Liver (tissue), 9 donors: ENCODE results near the gene MLN. TPM values are rescaled to one million over a fixed set of nuclear protein-coding genes. Genes with fewer than 3 reads are reported as not detected.

ENCODE experiments used
- DNase-seq: peaks from one replicate; pipeline ENCODE4 v3.0.0-alpha.2; 2017; ENCODE audit warnings: low spot score
- H3K27ac ChIP-seq, 2 donors: one replicate each; pipeline ENCODE4 v1.7.0; 2013; ENCODE audit warnings: inconsistent platforms in 2 of 2, low read length in 2 of 2, control low read depth in 1 of 2, low read depth in 1 of 2, mild to moderate bottlenecking in 1 of 2
- H3K27me3 ChIP-seq, 4 donors: one replicate each; pipeline versions ENCODE4 v1.6.1 to v1.7.0; 2013; ENCODE audit warnings: low read length in 3 of 4, inconsistent platforms in 1 of 4, mild to moderate bottlenecking in 1 of 4, moderate library complexity in 1 of 4; ENCODE audit not compliant: control insufficient read depth in 4 of 4, insufficient read depth in 4 of 4
- H3K36me3 ChIP-seq, 4 donors: one replicate each; pipeline versions ENCODE4 v1.6.1 to v1.7.0; 2013; ENCODE audit warnings: low read length in 3 of 4, mild to moderate bottlenecking in 3 of 4, low read depth in 1 of 4, moderate library complexity in 1 of 4; ENCODE audit not compliant: control insufficient read depth in 4 of 4, insufficient read depth in 3 of 4
- H3K4me1 ChIP-seq, 4 donors: one replicate each; pipeline versions ENCODE4 v1.6.1 to v1.7.0; 2013; ENCODE audit warnings: low read length in 3 of 4, mild to moderate bottlenecking in 3 of 4, moderate library complexity in 1 of 4; ENCODE audit not compliant: control insufficient read depth in 4 of 4, insufficient read depth in 4 of 4
- H3K4me3 ChIP-seq, 3 donors: one replicate each; pipeline versions ENCODE4 v1.6.1 to v1.7.0; 2013; ENCODE audit warnings: low read length in 3 of 3, control low read depth in 1 of 3, low read depth in 1 of 3, mild to moderate bottlenecking in 1 of 3
- H3K9ac ChIP-seq, 2 donors: one replicate each; pipeline ENCODE4 v1.7.0; 2013; ENCODE audit warnings: low read length in 2 of 2, mild to moderate bottlenecking in 2 of 2, moderate library complexity in 2 of 2, control low read depth in 1 of 2, low read depth in 1 of 2
- H3K9me3 ChIP-seq, 4 donors: one replicate each; pipeline versions ENCODE4 v1.6.1 to v1.7.0; 2013; ENCODE audit warnings: low read length in 3 of 4; ENCODE audit not compliant: control insufficient read depth in 4 of 4
- EGR1 ChIP-seq, 2 donors: IDR thresholded peaks; 2 replicates each; pipeline ENCODE4 v1.6.1; 2016 to 2018; ENCODE audit warnings: antibody characterized with exemption in 2 of 2, low read depth in 2 of 2
- FOXA2 ChIP-seq: IDR thresholded peaks from 2 replicates; pipeline ENCODE4 v1.6.1; 2016; ENCODE audit warnings: antibody characterized with exemption
- GABPA ChIP-seq, 2 donors: IDR thresholded peaks in 1 of 2; conservative IDR thresholded peaks in 1 of 2; 2 replicates each; pipeline ENCODE4 v1.6.1; 2016; ENCODE audit warnings: antibody characterized with exemption in 2 of 2, mild to moderate bottlenecking in 1 of 2, moderate library complexity in 1 of 2
- HNF4A ChIP-seq, 2 donors: conservative IDR thresholded peaks; 2 replicates each; pipeline ENCODE4 v1.6.1; 2016; ENCODE audit warnings: antibody characterized with exemption in 2 of 2, mild to moderate bottlenecking in 2 of 2
- HNF4G ChIP-seq: IDR thresholded peaks from 2 replicates; pipeline ENCODE4 v1.6.1; 2016; ENCODE audit warnings: antibody characterized with exemption
- JUND ChIP-seq, 2 donors: IDR thresholded peaks; 2 replicates each; pipeline ENCODE4 v1.6.1; 2016; ENCODE audit warnings: antibody characterized with exemption in 2 of 2
- NR2F2 ChIP-seq: IDR thresholded peaks from 2 replicates; pipeline ENCODE4 v1.6.1; 2016; ENCODE audit warnings: antibody characterized with exemption
- RAD21 ChIP-seq, 2 donors: IDR thresholded peaks; 2 replicates each; pipeline ENCODE4 v1.6.1; 2016; ENCODE audit warnings: antibody characterized with exemption in 2 of 2, mild to moderate bottlenecking in 2 of 2
- SP1 ChIP-seq: IDR thresholded peaks from 2 replicates; pipeline ENCODE4 v1.6.1; 2018; ENCODE audit warnings: antibody characterized with exemption, mild to moderate bottlenecking
- TAF1 ChIP-seq: conservative IDR thresholded peaks from 2 replicates; pipeline ENCODE4 v1.6.1; 2016; ENCODE audit warnings: antibody characterized with exemption, mild to moderate bottlenecking
- WGBS: extraction: QIAGEN DNeasy Blood & Tissue Kit; methylation state at CpG from one replicate; pipeline ENCODE4 v1.1.7; 2013; 5-methylcytosine and 5-hydroxymethylcytosine counted together
- polyA plus RNA-seq, 2 donors: library from polyadenylated mRNA; stranded (reverse) in 1 of 2; unstranded in 1 of 2; fragments of 200-250 nt in 1 of 2; fragments of >200 nt in 1 of 2; fragmentation: Nextera tagmentation in 1 of 2; extraction: Ambion mirVana in 1 of 2; gene quantifications; one replicate each; pipeline versions ENCODE4 v1.2.1 to v1.2.3, GENCODE V29; 2013 to 2015
- total RNA-seq, 2 donors: library from RNA; depleted of rRNA; stranded (reverse); fragments of >200 nt; gene quantifications; one replicate each; pipeline ENCODE4 v1.2.3, GENCODE V29; 2014
- TF ChIP-seq, protein P1 (sequence below): IDR thresholded peaks from 2 replicates; pipeline ENCODE4 v1.6.1; 2016; ENCODE audit warnings: antibody characterized with exemption, mild to moderate bottlenecking
- donor health status: healthy.
- donor health status: healthy.
- donor health status: healthy.
- donor health status: healthy.
- donor health status: healthy.

The MLN gene
- total and polyA plus RNA-seq, 4 donors: not detected

DNA sequence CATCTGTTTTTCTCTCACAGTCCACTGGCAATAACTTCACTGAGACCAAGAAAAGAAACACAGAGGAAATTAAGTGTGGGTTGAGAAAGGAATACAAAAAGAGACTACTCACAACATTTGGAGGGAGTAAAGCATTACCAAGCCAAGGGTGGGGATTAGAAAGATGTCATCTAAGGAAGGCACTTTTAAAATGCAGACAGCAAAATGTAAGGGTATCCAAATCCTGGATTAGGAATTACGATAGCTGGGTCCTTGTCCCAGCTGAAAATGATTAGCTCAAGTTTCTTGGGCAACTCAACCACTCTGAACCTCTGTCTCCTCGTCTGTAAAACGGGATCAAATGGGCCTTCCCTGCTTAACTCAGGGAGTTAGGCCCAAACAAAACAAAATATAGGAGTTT is 17.1 kb downstream of the MLN start:
- Histone ChIP-seq H3K27me3 (no peaks in the 10 kb centered on the region), H3K4me1 (peaks cover 1 to 24% (median 17%) of the 10 kb centered on the region in 4 donors), H3K4me3 (no peak overlapping the region), H3K27ac (peak overlapping the region in 1 of 2 donors; percentile 94), H3K9ac (peak overlapping the region in 1 of 2 donors; percentile 1), H3K9me3 (no peaks in the 10 kb centered on the region), H3K36me3 (peaks cover 4 to 23% (median 16%) of the 10 kb centered on the region in 4 donors)
- DNase-seq: no peak
- TF ChIP-seq TAF1 (no peak), HNF4G (no peak), NR2F2 (no peak), GABPA (IDR thresholded peaks at IDR 0.05 in 1 of 2, conservative IDR thresholded peaks at IDR 0.05 in 1 of 2) (no peak)
- TF ChIP-seq, protein P1, sequence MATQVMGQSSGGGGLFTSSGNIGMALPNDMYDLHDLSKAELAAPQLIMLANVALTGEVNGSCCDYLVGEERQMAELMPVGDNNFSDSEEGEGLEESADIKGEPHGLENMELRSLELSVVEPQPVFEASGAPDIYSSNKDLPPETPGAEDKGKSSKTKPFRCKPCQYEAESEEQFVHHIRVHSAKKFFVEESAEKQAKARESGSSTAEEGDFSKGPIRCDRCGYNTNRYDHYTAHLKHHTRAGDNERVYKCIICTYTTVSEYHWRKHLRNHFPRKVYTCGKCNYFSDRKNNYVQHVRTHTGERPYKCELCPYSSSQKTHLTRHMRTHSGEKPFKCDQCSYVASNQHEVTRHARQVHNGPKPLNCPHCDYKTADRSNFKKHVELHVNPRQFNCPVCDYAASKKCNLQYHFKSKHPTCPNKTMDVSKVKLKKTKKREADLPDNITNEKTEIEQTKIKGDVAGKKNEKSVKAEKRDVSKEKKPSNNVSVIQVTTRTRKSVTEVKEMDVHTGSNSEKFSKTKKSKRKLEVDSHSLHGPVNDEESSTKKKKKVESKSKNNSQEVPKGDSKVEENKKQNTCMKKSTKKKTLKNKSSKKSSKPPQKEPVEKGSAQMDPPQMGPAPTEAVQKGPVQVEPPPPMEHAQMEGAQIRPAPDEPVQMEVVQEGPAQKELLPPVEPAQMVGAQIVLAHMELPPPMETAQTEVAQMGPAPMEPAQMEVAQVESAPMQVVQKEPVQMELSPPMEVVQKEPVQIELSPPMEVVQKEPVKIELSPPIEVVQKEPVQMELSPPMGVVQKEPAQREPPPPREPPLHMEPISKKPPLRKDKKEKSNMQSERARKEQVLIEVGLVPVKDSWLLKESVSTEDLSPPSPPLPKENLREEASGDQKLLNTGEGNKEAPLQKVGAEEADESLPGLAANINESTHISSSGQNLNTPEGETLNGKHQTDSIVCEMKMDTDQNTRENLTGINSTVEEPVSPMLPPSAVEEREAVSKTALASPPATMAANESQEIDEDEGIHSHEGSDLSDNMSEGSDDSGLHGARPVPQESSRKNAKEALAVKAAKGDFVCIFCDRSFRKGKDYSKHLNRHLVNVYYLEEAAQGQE: no peak
- 90% methylated on average over 3 of the region's 3 CpGs for WGBS

DNA sequence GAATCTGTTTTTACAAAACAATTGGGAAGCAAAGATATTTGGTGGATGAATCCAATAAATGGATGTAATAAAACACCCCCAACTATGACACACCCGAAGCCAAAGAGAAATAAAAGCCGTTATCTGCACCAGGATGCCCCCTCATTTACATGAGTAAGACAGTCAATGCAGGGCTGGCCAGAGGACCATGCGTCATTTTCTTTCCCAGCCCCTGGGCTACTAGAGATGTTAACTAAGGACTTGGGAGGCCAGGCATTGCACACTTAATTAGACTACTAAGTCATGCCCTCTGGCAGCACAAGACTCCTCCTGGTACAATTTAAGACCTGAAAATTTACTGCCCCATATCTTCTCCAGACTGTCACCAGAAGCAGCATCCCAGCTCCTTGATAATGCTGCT is 18.0 kb downstream of the MLN start:
- peak overlapping the region in 1 of 2 donors; percentile 94 for H3K27ac ChIP-seq
- H3K36me3 ChIP-seq: peaks cover 4 to 27% (median 16%) of the 10 kb centered on the region in 4 donors
- 64% methylated on average over 3 of the region's 3 CpGs for WGBS

GRCh38 chr6:33784787-33785186 is 19.0 kb downstream of the MLN start:
- no peak overlapping the region for H3K27ac ChIP-seq
- H3K9me3 ChIP-seq: no peaks in the 10 kb centered on the region
- no peaks in the 10 kb centered on the region for H3K27me3 ChIP-seq
- H3K9ac ChIP-seq: no peak overlapping the region
- DNase-seq: no peak
- H3K36me3 ChIP-seq: peaks cover 12 to 37% (median 23%) of the 10 kb centered on the region in 4 donors
- H3K4me1 ChIP-seq: peaks cover 1 to 24% (median 17%) of the 10 kb centered on the region in 4 donors
- no peak overlapping the region for H3K4me3 ChIP-seq
- TF ChIP-seq HNF4G: no peak
- TF ChIP-seq NR2F2: no peak
- TF ChIP-seq SP1: no peak
- no peak for TF ChIP-seq RAD21 (IDR thresholded peaks at IDR 0.05)
- TF ChIP-seq FOXA2: no peak
- no peak for TF ChIP-seq EGR1 (IDR thresholded peaks at IDR 0.05; ENCODE audit: low read depth in 2 of 2)
- TF ChIP-seq TAF1: no peak
- no peak for TF ChIP-seq HNF4A (conservative IDR thresholded peaks at IDR 0.05)
- TF ChIP-seq GABPA (IDR thresholded peaks at IDR 0.05 in 1 of 2, conservative IDR thresholded peaks at IDR 0.05 in 1 of 2): no peak
- 84% methylated on average over 13 of the region's 13 CpGs for WGBS

More for the DNA sequence above, 18.0 kb downstream of the MLN start:
- no peaks in the 10 kb centered on the region for H3K9me3 ChIP-seq
- no peak overlapping the region for H3K9ac ChIP-seq
- H3K27me3 ChIP-seq: no peaks in the 10 kb centered on the region
- no peak overlapping the region for H3K4me3 ChIP-seq
- DNase-seq: no peak
- TF ChIP-seq JUND (IDR thresholded peaks at IDR 0.05): no peak
- peaks cover 1 to 24% (median 17%) of the 10 kb centered on the region in 4 donors for H3K4me1 ChIP-seq
